HG02763 (cell line): ENCODE measurements around the gene STXBP5.

Experiments
- ATAC-seq: cut with Tn5 transposase; IDR thresholded peaks from one replicate; pipeline ENCODE4 v1.9.1; 2021; ENCODE audit warnings: mild to moderate bottlenecking, moderate library complexity; ENCODE audit not compliant: unreplicated experiment

STXBP5 gene

GRCh38 chr6:147209762-147210449 is 5.7 kb downstream of the STXBP5 start:
- ATAC-seq = no peak

- no peak for ATAC-seq
These were observed 7.1 kb downstream of the STXBP5 start for GRCh38 chr6:147211349-147211748.

- no peak for ATAC-seq
These were observed 7.6 kb downstream of the STXBP5 start for GRCh38 chr6:147211831-147212230.

- no peak for ATAC-seq
These were observed 8.4 kb downstream of the STXBP5 start for GRCh38 chr6:147212622-147213021.

- ATAC-seq = no peak
These were observed 9.6 kb downstream of the STXBP5 start for GRCh38 chr6:147213772-147214171.

GRCh38 chr6:147214248-147215227 is 10.3 kb downstream of the STXBP5 start:
- ATAC-seq = no peak

GRCh38 chr6:147216915-147217314 is 12.7 kb downstream of the STXBP5 start:
- ATAC-seq = no peak

GRCh38 chr6:147217840-147218404 is 13.7 kb downstream of the STXBP5 start:
- no peak for ATAC-seq

- no peak for ATAC-seq
These were observed 14.6 kb downstream of the STXBP5 start for GRCh38 chr6:147218797-147219196.

- no peak for ATAC-seq
These were observed 15.2 kb downstream of the STXBP5 start for GRCh38 chr6:147219463-147219862.

GRCh38 chr6:147220345-147220744 is 16.1 kb downstream of the STXBP5 start:
- no peak for ATAC-seq

- ATAC-seq = no peak
These were observed 17.5 kb downstream of the STXBP5 start for GRCh38 chr6:147221739-147222138.

- ATAC-seq = no peak
These were observed 18.1 kb downstream of the STXBP5 start for GRCh38 chr6:147222160-147222838.

- no peak for ATAC-seq
These were observed 19.5 kb downstream of the STXBP5 start for GRCh38 chr6:147223736-147224135.

GRCh38 chr6:147226163-147226724 is 22.0 kb downstream of the STXBP5 start:
- ATAC-seq = no peak

GRCh38 chr6:147226877-147227276 is 22.7 kb downstream of the STXBP5 start:
- ATAC-seq = no peak

GRCh38 chr6:147227770-147228320 is 23.6 kb downstream of the STXBP5 start:
- no peak for ATAC-seq

GRCh38 chr6:147231589-147231988 is 27.4 kb downstream of the STXBP5 start:
- no peak for ATAC-seq

GRCh38 chr6:147234685-147235084 is 30.5 kb downstream of the STXBP5 start:
- ATAC-seq = no peak

- no peak for ATAC-seq
These were observed 33.9 kb downstream of the STXBP5 start for GRCh38 chr6:147238164-147238563.
